ENCODE measurements around the gene RRP12.
A peak's percentile ranks its signal among the peaks of the same experiment; 100 is the strongest.

RRP12 gene

GRCh38 chr10:97331153-97331703, 69.9 kb downstream of the RRP12 start:
- peaks cover 35% of the 10 kb centered on the region for H3K4me1 ChIP-seq (ENCODE audit: insufficient read depth, low read length, poor library complexity, severe bottlenecking)
- no peak overlapping the region for H2AFZ ChIP-seq (ENCODE audit: low read length)
- peaks cover 52% of the 10 kb centered on the region for H3K79me2 ChIP-seq (ENCODE audit: insufficient read depth, low read length)
- peak overlapping the region; percentile 86 for H3K9ac ChIP-seq (ENCODE audit: low read depth, low read length, poor library complexity, severe bottlenecking)
- H3K9me3 ChIP-seq (ENCODE audit: insufficient read depth, low read depth, low read length), result no peaks in the 10 kb centered on the region
- H3K4me3 ChIP-seq (ENCODE audit: low read length, poor library complexity, severe bottlenecking), result peak overlapping the region; percentile 91
- H3K27me3 ChIP-seq (ENCODE audit: insufficient read depth, low read length, poor library complexity, severe bottlenecking), result no peaks in the 10 kb centered on the region
- H4K20me1 ChIP-seq (ENCODE audit: insufficient read depth, low read length, poor library complexity, severe bottlenecking), result peaks cover 43% of the 10 kb centered on the region
- peak overlapping the region; percentile 99 for H3K4me2 ChIP-seq (ENCODE audit: low read depth, low read length, poor library complexity, severe bottlenecking)
- no peaks in the 10 kb centered on the region; the same call in 1 of the 2 replicates for H3F3A ChIP-seq (ENCODE audit: low read depth)
- H3K9me2 ChIP-seq (replicated peaks; ENCODE audit: low read depth, low read length), result no peaks in the 10 kb centered on the region
- no peaks in the 10 kb centered on the region; the same call in 1 of the 2 replicates for H3K36me3 ChIP-seq (ENCODE audit: insufficient read depth, low read length)
- no peak for TF ChIP-seq EZH2phosphoT487 (IDR thresholded peaks at IDR 0.05; ENCODE audit: borderline replicate concordance)
- TF ChIP-seq, protein P1, sequence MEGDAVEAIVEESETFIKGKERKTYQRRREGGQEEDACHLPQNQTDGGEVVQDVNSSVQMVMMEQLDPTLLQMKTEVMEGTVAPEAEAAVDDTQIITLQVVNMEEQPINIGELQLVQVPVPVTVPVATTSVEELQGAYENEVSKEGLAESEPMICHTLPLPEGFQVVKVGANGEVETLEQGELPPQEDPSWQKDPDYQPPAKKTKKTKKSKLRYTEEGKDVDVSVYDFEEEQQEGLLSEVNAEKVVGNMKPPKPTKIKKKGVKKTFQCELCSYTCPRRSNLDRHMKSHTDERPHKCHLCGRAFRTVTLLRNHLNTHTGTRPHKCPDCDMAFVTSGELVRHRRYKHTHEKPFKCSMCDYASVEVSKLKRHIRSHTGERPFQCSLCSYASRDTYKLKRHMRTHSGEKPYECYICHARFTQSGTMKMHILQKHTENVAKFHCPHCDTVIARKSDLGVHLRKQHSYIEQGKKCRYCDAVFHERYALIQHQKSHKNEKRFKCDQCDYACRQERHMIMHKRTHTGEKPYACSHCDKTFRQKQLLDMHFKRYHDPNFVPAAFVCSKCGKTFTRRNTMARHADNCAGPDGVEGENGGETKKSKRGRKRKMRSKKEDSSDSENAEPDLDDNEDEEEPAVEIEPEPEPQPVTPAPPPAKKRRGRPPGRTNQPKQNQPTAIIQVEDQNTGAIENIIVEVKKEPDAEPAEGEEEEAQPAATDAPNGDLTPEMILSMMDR (conservative IDR thresholded peaks at IDR 0.05; ENCODE audit: low read length), result no peak

DNA sequence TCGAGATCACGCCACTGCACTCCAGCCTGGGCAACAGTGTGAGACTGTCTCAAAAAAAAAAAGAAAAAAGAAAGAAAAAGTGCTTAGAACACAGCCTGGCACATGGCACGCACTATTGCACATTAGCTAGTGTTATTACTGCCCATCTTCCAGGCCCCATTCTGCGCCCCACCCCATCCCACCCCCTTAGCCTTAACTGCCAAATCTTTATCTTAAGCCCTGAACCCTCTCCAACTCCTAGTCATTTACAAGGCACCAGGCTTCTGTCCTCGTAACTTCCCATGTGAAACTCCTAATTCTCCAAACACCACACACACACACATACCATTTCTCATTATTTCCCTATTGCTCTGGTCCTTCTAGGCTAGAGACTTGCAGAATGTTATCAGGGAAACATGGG, 71.4 kb downstream of the RRP12 start:
- Histone ChIP-seq H3K9ac (ENCODE audit: low read depth, low read length, poor library complexity, severe bottlenecking) (no peak overlapping the region), H3K79me2 (ENCODE audit: insufficient read depth, low read length) (peaks cover 52% of the 10 kb centered on the region), H3K36me3 (ENCODE audit: insufficient read depth, low read length) (no peaks in the 10 kb centered on the region; the same call in 1 of the 2 replicates), H4K20me1 (ENCODE audit: insufficient read depth, low read length, poor library complexity, severe bottlenecking) (peaks cover 43% of the 10 kb centered on the region), H3K4me3 (ENCODE audit: low read length, poor library complexity, severe bottlenecking) (no peak overlapping the region), H3K4me2 (ENCODE audit: low read depth, low read length, poor library complexity, severe bottlenecking) (peak overlapping the region; percentile 32), H3K4me1 (ENCODE audit: insufficient read depth, low read length, poor library complexity, severe bottlenecking) (peaks cover 32% of the 10 kb centered on the region), H3K9me2 (replicated peaks; ENCODE audit: low read depth, low read length) (no peaks in the 10 kb centered on the region), H3K9me3 (ENCODE audit: insufficient read depth, low read depth, low read length) (no peaks in the 10 kb centered on the region), H3F3A (ENCODE audit: low read depth) (no peaks in the 10 kb centered on the region; the same call in 1 of the 2 replicates), H3K27me3 (ENCODE audit: insufficient read depth, low read length, poor library complexity, severe bottlenecking) (no peaks in the 10 kb centered on the region), H2AFZ (ENCODE audit: low read length) (no peak overlapping the region)
- TF ChIP-seq, protein P1 (conservative IDR thresholded peaks at IDR 0.05; ENCODE audit: low read length), result no peak
- TF ChIP-seq EZH2phosphoT487 (IDR thresholded peaks at IDR 0.05; ENCODE audit: borderline replicate concordance), result no peak

DNA sequence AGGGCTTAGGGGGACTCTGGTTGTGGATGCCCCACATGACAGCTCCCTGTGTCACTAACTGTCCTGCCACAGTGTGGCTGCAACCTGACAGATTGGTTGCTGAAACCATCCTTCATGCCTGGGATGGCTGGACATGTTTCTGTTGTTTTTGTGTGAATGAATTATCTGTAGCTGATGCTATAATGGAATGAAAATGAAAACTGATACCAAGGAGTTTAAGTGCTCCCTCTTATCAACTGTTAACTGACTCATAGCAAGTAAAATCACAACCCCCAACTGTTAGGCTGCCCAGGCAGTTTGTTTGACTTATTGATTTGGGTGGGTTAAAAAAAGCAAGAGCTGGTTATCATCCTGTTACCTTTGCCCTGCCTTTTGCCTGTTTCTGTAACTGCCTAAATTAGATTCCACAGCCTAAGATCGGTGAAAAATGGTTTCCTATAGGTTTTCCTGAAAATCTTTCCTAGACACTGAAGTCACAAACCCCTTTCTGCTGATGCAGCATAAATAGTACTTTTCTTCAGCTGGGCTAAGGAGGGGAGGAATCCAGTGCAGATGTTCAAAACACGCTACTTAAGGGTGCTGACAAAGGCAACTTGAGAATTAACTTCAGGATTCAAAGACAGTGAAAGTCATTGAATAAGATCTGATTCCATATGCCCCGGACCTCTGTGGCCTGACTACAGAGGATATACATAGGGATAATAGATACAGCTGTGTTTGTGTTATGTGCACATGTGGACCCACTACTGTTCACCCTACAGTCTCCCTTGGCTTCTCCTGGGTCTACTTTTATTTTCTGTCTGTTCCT, 72.3 kb downstream of the RRP12 start:
- H3K36me3 ChIP-seq (ENCODE audit: insufficient read depth, low read length), result no peaks in the 10 kb centered on the region; the same call in 1 of the 2 replicates
- TF ChIP-seq EZH2phosphoT487 (IDR thresholded peaks at IDR 0.05; ENCODE audit: borderline replicate concordance), result no peak
- TF ChIP-seq, protein P1 (conservative IDR thresholded peaks at IDR 0.05; ENCODE audit: low read length), result no peak

More for the DNA sequence above, 72.3 kb downstream of the RRP12 start:
- no peaks in the 10 kb centered on the region for H3K9me3 ChIP-seq (ENCODE audit: insufficient read depth, low read depth, low read length)
- H3K27me3 ChIP-seq (ENCODE audit: insufficient read depth, low read length, poor library complexity, severe bottlenecking), result no peaks in the 10 kb centered on the region
- H3K9me2 ChIP-seq (replicated peaks; ENCODE audit: low read depth, low read length), result no peaks in the 10 kb centered on the region
- H2AFZ ChIP-seq (ENCODE audit: low read length), result no peak overlapping the region
- no peak overlapping the region for H3K4me2 ChIP-seq (ENCODE audit: low read depth, low read length, poor library complexity, severe bottlenecking)
- H3K79me2 ChIP-seq (ENCODE audit: insufficient read depth, low read length), result peaks cover 50% of the 10 kb centered on the region
- H4K20me1 ChIP-seq (ENCODE audit: insufficient read depth, low read length, poor library complexity, severe bottlenecking), result peaks cover 41% of the 10 kb centered on the region
- H3K9ac ChIP-seq (ENCODE audit: low read depth, low read length, poor library complexity, severe bottlenecking), result no peak overlapping the region
- peaks cover 32% of the 10 kb centered on the region for H3K4me1 ChIP-seq (ENCODE audit: insufficient read depth, low read length, poor library complexity, severe bottlenecking)
- H3K4me3 ChIP-seq (ENCODE audit: low read length, poor library complexity, severe bottlenecking), result no peak overlapping the region
- no peaks in the 10 kb centered on the region; the same call in 1 of the 2 replicates for H3F3A ChIP-seq (ENCODE audit: low read depth)
